Stimulated activated CD8-positive, alpha-beta memory T cell treated with anti-CD3 and anti-CD28 coated beads, Interleukin-12 subunit alpha, Interleukin-12 subunit beta, amount 100 ng/mL, for 4 hours (primary cell): ENCODE data around the gene CFAP161.
"Not testable (repeated sequence)": the region's sequence is repeated elsewhere in the genome, so short reads cannot be mapped to it uniquely, and the experiment has no call there.

Experiments
- DNase-seq: peaks from one replicate; pipeline ENCODE4 v3.0.0-alpha.2; 2020; ENCODE audit warnings: low read depth

The CFAP161 gene

GRCh38 chr15:81157939-81158223 is 23.8 kb downstream of the CFAP161 start:
- no peak for DNase-seq

- not testable (repeated sequence) for DNase-seq
Observed at GRCh38 chr15:81158561-81158960, 24.5 kb downstream of the CFAP161 start.

GRCh38 chr15:81160312-81161159 is 26.5 kb downstream of the CFAP161 start:
- DNase-seq = no peak

- no peak for DNase-seq
Observed at GRCh38 chr15:81161160-81161673, 27.1 kb downstream of the CFAP161 start.

GRCh38 chr15:81161851-81162250 is 27.8 kb downstream of the CFAP161 start:
- DNase-seq = no peak

GRCh38 chr15:81163961-81164800 is 30.1 kb downstream of the CFAP161 start:
- no peak for DNase-seq

- DNase-seq = no peak
Observed at GRCh38 chr15:81165535-81165934, 31.5 kb downstream of the CFAP161 start.

GRCh38 chr15:81166636-81167305 is 32.7 kb downstream of the CFAP161 start:
- no peak for DNase-seq

- no peak for DNase-seq
Observed at GRCh38 chr15:81168131-81168526, 34.1 kb downstream of the CFAP161 start.

GRCh38 chr15:81168644-81169043 is 34.6 kb downstream of the CFAP161 start:
- DNase-seq = no peak

GRCh38 chr15:81170511-81170910 is 36.4 kb downstream of the CFAP161 start:
- DNase-seq = no peak

- DNase-seq = no peak
Observed at GRCh38 chr15:81171286-81171685, 37.2 kb downstream of the CFAP161 start.

- no peak for DNase-seq
Observed at GRCh38 chr15:81174125-81174791, 40.2 kb downstream of the CFAP161 start.

- DNase-seq = no peak
Observed at GRCh38 chr15:81174792-81175327, 40.8 kb downstream of the CFAP161 start.

GRCh38 chr15:81175496-81175895 is 41.4 kb downstream of the CFAP161 start:
- no peak for DNase-seq

- DNase-seq = no peak
Observed at GRCh38 chr15:81176291-81176893, 42.3 kb downstream of the CFAP161 start.

- no peak for DNase-seq
Observed at GRCh38 chr15:81178365-81178764, 44.3 kb downstream of the CFAP161 start.

GRCh38 chr15:81181220-81181619 is 47.1 kb downstream of the CFAP161 start:
- DNase-seq = no peak

GRCh38 chr15:81182031-81182755 is 48.1 kb downstream of the CFAP161 start:
- no peak for DNase-seq

GRCh38 chr15:81182756-81183438 is 48.8 kb downstream of the CFAP161 start:
- DNase-seq = no peak
